ENCODE results near the gene SBNO2. TPM values are rescaled to one million over a fixed set of nuclear protein-coding genes. Genes with fewer than 3 reads are reported as not detected.

The SBNO2 gene
- total and polyA plus RNA-seq, 9 of the 15 experiments (the other 6 are each of a cell fraction or from before 2014, with no cell fraction given), result 0.01 to 46.2 (median 6.7) TPM

- no peak for TF ChIP-seq ZBTB12 (CRISPR knock-in tag; IDR thresholded peaks at IDR 0.05)
- peak; percentile 75 for TF ChIP-seq ESRRA (IDR thresholded peaks at IDR 0.05; ENCODE audit: borderline replicate concordance, low read depth)
- TF ChIP-seq MCM3 (IDR thresholded peaks at IDR 0.05), result no peak
- peak; percentile 79; the same call in 1 of the 2 replicates for TF ChIP-seq KLF6 (CRISPR knock-in tag; IDR thresholded peaks at IDR 0.05; ENCODE audit: borderline replicate concordance)
- TF ChIP-seq SRF (CRISPR knock-in tag; IDR thresholded peaks at IDR 0.05), result no peak
- TF ChIP-seq, protein P1, sequence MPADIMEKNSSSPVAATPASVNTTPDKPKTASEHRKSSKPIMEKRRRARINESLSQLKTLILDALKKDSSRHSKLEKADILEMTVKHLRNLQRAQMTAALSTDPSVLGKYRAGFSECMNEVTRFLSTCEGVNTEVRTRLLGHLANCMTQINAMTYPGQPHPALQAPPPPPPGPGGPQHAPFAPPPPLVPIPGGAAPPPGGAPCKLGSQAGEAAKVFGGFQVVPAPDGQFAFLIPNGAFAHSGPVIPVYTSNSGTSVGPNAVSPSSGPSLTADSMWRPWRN (IDR thresholded peaks at IDR 0.05; ENCODE audit: low read depth), result no peak
- TF ChIP-seq TAF9B (IDR thresholded peaks at IDR 0.05; ENCODE audit: partially characterized antibody), result no peak
- no peak for TF ChIP-seq ZNF232 (CRISPR knock-in tag; IDR thresholded peaks at IDR 0.05)
- TF ChIP-seq BRD9 (IDR thresholded peaks at IDR 0.05; ENCODE audit: low read depth, partially characterized antibody), result no peak
- no peak for TF ChIP-seq POU5F1 (IDR thresholded peaks at IDR 0.05; ENCODE audit: borderline replicate concordance, low read depth, low read length, partially characterized antibody)
- TF ChIP-seq FOXM1 (IDR thresholded peaks at IDR 0.05; ENCODE audit: low read depth), result no peak; the same call in 1 of the 2 replicates
- TF ChIP-seq FOXM1 (CRISPR knock-in tag; IDR thresholded peaks at IDR 0.05; ENCODE audit: low read depth), result no peak
- TF ChIP-seq ZFP30 (CRISPR knock-in tag; IDR thresholded peaks at IDR 0.05; ENCODE audit: borderline replicate concordance), result no peak; the same call in 1 of the 2 replicates
- no peak for TF ChIP-seq NCOA1 (IDR thresholded peaks at IDR 0.05; ENCODE audit: low read depth)
- TF ChIP-seq NFRKB (IDR thresholded peaks at IDR 0.05; ENCODE audit: low read depth), result peak; percentile 65; the same call in 1 of the 2 replicates
- no peak for TF ChIP-seq DNMT1 (IDR thresholded peaks at IDR 0.05)
- TF ChIP-seq DACH1 (IDR thresholded peaks at IDR 0.05; ENCODE audit: partially characterized antibody), result no peak
- TF ChIP-seq ZNF639 (CRISPR knock-in tag; conservative IDR thresholded peaks at IDR 0.05 in 1 of 2, IDR thresholded peaks at IDR 0.05 in 1 of 2), result peak in 1 of 2 experiments; percentile 67; a peak in 1 of 4 replicates
- no peak for TF ChIP-seq SAFB2 (IDR thresholded peaks at IDR 0.05; ENCODE audit: borderline replicate concordance, low read depth, low read length, severe bottlenecking)
- TF ChIP-seq NR2F6 (CRISPR knock-in tag; IDR thresholded peaks at IDR 0.05), result no peak
- TF ChIP-seq, protein P2, sequence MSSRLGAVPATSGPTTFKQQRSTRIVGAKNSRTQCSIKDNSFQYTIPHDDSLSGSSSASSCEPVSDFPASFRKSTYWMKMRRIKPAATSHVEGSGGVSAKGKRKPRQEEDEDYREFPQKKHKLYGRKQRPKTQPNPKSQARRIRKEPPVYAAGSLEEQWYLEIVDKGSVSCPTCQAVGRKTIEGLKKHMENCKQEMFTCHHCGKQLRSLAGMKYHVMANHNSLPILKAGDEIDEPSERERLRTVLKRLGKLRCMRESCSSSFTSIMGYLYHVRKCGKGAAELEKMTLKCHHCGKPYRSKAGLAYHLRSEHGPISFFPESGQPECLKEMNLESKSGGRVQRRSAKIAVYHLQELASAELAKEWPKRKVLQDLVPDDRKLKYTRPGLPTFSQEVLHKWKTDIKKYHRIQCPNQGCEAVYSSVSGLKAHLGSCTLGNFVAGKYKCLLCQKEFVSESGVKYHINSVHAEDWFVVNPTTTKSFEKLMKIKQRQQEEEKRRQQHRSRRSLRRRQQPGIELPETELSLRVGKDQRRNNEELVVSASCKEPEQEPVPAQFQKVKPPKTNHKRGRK (tag; IDR thresholded peaks at IDR 0.05), result no peak
- no peak for TF ChIP-seq ZNF695 (CRISPR knock-in tag; IDR thresholded peaks at IDR 0.05)
- TF ChIP-seq NR2C1 (IDR thresholded peaks at IDR 0.05), result peak; percentile 96
- TF ChIP-seq NR2C1 (tag; IDR thresholded peaks at IDR 0.05), result peak; percentile 97
These were observed 31.3 kb upstream of the SBNO2 start, which contains the start of gene STK11 (continued) for GRCh38 chr19:1205114-1206099.
